GM18517 (cell line): ENCODE results near the gene ALPL.

Source experiments
- ATAC-seq: cut with Tn5 transposase; IDR thresholded peaks from one replicate; pipeline ENCODE4 v1.9.1; 2021; ENCODE audit warnings: mild to moderate bottlenecking, moderate library complexity; ENCODE audit not compliant: unreplicated experiment

Gene ALPL

DNA sequence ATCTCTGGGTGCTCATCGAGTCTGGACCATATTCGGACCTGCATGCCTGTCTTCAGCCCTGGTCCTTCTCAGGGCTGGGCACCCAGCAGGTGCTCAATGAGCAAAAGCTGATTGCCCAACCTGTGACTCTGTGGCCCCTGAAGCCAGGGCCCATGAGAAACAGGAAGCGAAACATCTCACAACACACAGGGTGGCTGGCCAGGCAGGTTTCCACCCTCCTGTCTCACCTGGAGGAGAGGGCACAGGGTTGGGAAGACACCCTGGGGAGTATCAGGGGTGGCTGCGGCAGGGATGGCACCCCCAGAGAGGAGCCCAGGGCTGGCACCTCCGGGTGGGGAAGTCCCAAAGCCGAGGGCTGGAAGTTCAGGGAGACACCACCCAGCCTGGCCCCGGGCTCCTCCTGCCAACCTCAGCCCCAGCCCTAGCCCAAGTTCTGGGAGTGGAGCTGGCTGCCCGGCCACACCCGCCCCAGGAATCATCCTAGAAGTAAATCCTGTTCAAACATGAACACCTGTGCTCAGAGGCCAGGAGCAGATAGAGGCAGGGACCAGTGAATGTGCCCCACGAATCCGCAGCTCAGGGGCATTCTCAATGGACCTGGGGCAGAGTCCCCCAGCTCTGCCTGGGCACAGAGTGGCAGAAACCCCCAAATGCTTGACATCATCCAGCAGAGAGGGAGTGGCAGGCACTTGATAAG is 105.3 kb downstream of the ALPL start:
- ATAC-seq = no peak

DNA sequence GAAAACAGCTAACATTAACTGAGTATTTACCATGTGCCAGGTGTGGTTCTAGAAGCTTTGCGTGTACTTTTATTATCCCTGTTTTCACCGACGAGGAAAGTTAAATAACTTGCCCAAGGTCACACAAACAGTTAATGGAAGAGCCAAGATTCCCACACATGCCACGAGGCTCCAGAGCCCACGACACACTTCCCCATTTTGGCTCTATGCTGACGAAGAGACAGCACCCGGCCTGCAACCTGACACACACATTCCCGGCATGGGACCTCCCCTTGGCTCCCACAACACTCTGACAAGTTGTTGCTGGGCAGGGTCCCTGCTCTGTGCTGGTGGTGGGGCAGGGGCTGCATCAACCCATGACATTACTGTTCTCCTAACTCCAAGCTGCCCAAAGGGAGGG is 107.1 kb downstream of the ALPL start:
- ATAC-seq = no peak

DNA sequence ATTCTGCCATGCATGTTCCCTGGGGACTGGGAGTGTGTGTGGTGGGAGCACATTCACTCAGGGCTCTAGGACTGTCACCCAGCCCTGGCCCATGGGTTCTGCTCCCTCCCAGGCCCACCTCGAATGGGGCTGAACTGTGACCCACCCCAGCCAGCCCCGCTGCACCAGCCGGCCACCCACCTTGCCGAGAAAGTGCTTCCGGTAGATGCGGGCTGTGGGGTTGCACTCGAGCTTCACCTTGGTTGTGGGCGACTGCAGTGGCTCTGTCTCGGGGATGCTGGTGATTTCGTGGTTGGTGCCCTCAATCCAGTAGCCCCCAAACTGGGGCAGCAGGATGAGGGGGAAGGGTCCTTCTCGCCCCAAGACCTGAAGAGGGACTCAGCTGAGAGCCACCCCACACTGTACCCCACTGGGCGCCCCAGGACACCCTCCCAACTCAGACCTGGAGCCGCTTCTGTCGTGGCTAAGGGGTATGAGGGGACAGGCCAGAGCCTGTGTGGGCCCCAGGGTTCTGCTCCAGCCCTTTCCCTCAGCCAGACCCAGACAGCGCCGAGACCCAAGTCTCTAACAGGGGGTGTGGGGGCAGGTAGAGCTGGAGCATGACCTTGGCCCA is 108.0 kb downstream of the ALPL start:
- no peak for ATAC-seq

DNA sequence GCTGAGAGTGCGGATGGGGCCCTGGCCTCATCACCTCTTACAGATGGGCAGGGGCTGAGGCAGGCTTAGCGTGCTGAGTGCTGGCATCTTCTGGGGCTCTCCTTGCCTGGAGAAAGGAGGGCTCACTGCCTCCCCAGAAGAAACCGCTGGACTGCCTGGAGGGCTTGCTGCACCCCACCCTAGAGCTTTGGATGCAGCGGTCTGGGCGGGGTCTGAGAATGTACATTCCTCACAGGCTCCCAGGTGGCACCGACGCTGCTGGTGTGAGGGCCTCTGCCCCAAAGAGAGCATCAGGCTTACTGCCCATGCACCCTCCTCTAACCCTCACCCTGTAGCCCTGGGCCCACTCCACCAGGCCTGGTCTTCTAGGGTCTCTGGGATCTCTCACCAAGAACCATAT is 108.8 kb downstream of the ALPL start:
- ATAC-seq = no peak

DNA sequence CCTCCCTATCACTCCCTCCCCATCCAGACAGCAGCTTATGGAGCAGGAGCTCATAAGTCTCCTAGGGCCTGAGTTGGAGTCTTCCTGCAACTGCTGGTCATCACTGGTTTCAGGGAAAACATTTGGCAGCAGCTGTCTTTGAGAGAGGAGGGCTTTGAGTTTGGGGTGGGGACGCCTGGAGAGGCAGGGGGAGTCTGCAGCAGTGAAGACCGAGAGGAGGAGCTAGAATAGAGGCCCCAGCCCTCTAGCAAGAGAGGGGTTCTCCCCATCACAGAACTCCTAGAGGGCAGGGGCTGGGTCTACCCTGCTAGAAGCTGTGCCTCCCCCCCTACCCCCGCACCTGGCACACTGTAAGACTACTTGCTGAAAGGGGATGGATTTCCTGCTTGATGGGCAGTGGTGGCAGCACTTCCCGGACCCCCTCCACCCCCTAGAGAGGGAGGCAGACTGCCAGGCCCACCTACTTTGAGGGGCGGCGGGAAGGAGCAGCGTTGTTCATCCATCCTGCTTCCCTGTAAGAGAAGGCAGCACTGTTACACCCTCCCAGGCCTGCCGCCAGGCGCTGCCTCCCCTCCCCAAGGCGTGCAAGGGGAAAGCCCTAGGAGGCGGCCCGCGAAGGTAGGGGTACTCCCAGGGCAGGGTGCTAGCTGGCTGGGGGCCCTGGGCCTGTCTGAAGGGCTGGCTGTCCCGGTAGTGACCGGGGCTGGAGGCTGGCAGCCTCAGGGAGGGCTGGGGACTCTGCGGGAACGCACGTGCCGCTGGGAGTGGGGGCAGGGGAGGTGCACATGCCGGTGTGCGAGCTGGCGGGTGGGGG is 109.5 kb downstream of the ALPL start:
- ATAC-seq = no peak

DNA sequence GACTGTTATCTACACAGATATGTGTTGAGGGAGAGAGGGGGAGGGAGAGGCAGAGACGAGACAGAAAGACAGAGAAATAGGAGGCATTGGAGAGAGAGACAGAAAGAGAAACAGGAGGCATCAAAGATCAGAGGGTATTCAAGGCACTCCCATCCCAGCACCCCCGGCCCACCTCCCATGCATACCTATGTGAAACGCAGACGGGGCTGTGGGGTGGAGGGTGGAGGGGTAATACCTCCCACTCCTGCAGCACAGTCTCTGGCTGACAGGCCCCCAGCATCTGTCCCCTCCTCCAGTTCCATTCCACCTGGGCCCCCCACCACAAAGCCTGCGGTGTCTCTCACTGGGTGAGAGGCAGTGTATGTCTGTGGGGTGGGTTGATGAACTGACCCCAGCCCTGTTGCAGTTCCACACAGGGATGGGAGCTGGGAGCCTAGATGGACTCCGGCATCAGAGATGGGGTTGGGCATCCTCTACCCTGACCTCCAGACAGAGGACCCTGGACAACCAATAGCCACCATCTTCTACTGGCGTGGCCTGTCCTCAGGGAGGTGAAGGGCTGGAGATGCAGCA is 110.2 kb downstream of the ALPL start:
- ATAC-seq = no peak

DNA sequence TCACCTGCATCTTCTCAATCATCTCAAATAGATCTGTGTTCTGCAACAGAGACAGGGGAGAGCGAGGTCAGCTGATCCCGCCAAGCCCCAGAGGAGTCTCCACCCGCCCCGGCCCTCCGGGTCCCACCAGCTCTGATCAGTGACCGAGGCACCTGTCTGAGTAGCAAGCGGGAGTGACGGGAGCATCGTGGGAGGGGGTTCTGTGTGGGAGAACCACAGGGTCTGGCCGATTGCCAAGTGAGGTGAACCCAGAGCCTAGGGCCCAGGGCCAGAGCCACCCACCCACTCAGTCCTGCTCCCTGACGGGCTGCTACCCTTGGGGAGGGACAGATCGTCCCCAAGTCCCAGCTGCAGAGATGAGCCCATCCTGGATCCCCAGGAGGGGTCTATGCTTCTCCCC is 110.8 kb downstream of the ALPL start:
- no peak for ATAC-seq

DNA sequence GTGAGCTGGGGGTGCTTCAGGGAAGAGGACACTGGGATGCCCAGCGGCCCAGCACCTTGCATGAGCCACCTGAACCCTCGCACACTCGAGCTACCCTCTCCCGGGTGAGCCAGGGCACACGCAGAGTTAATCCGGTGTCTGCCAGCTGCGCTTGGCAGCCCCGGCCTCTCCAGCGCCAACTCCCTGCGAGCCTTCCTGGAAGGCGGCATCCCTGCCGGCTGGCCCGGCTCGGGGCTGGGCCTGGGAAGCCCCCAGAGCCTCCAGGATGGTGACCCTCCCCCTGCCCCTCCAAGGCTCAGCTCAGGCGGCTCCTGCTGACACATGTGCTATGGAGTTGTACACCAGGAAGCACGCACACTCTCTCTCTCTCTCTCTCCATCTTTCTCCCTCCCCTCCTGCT is 111.3 kb downstream of the ALPL start:
- ATAC-seq = no peak

DNA sequence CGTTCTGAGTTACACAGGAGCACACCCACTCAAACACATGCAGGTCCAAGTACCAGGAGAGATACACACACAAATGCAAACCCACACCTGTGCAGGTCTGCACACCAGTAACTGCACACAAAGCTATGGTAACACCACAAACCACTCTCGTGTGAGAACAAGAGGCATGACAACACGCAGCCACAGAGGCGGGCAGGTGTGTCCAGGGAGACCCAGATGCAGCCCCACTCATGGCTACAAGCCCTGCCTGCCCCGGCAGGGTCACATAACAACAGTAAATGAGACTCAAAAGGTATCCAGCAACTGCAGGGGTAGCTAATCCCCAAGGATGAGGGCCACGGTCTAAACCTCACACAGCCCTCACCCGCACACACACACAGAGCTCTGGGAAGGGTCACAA is 111.8 kb downstream of the ALPL start:
- no peak for ATAC-seq

DNA sequence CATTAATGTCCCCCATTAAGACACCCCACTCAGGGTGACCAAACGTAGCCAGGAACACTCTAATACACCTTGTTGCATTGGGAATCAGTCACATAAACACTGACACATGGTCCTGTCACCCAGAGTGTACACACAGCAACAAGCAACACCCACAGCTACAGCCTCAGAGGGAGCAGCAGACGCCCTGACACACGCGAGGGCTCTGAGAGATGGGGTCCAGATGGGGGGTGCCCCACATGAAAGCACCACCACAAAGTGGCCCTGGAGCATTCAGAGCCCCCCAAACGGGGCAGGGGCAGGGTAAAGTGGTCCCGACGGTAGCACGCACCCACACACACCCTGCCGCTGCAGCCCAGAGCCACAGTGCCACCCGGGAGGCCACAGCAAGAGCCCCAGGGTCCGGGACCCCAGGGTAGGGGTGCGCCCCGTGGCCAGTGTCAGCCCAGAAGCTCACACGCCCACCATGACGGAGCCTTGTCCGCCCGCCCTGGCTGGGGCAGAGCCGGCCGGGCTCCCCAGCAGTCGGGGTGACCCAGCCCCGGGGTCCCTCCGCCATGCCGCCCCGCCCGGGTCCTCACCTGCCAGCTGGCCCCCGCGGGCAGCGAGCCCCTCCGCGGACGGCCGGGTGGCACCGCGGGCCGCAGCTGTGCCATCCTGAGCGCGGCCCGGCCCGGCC is 112.7 kb downstream of the ALPL start:
- no peak for ATAC-seq

DNA sequence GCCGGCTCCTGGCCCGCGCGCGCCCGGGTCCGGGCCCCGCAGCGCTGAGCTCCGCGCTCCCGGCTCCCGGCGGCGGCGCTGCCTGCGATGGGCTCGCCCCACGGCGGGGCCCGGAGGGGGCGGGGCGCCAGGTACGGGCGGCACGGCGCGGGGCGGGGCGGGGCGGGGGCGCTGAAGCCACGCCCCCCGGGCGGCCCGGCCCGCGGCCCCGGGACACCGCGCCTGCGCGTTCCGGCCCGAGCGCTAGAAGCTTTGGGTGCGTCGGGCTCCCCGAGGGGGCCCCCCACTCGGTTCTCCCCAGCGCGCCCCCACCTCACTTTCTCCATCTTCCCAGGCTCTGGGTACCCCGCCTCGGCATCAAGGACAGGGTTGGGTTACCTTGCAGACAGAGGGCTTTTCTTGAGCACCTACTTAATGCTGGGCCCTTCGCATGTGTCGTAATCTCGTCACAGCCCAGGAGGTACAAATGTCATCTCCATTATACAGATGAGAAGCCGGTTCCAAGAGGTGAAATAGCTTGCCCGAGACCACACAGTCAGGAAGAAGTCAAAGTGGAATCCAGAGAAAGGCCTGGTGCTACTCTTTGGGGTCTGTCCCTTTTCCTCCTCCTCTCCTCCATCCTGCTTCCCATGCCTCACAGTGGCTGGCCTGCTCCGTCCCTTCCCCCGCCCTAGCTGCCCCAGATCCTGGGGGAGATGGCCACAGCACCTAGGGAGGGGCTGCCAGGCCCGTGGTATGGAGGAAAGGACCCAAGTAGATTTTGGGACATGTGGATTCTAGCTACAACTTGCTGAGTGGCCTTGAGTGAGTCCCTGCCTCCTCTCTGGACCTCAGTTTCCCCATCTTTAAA is 113.5 kb downstream of the ALPL start:
- ATAC-seq = no peak

DNA sequence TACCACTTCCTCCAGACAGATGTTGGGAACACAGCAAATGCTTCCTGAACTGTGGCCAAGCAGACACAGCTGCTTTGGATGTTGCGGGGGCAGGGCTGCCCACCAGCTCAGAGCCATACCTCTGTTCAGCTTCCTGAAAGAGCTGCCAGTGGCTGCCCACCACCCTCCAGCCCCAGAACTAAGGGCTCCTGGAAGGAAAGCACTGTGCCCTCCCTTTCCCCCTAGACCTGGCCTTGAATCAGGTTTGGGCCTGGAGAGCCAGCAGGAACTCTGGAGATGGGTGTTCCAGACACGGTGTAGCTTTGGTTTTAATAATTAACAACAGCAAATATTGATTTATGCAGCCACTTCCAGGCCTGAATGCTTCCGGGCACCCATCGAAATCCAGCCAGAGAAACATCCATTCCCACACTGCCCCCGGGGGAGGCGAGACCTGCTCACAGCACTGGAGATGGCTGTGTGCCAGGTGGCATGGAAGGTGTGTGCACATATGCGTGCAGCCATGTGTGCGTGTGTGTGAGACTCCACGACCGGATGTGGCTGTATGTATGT is 114.3 kb downstream of the ALPL start:
- no peak for ATAC-seq

DNA sequence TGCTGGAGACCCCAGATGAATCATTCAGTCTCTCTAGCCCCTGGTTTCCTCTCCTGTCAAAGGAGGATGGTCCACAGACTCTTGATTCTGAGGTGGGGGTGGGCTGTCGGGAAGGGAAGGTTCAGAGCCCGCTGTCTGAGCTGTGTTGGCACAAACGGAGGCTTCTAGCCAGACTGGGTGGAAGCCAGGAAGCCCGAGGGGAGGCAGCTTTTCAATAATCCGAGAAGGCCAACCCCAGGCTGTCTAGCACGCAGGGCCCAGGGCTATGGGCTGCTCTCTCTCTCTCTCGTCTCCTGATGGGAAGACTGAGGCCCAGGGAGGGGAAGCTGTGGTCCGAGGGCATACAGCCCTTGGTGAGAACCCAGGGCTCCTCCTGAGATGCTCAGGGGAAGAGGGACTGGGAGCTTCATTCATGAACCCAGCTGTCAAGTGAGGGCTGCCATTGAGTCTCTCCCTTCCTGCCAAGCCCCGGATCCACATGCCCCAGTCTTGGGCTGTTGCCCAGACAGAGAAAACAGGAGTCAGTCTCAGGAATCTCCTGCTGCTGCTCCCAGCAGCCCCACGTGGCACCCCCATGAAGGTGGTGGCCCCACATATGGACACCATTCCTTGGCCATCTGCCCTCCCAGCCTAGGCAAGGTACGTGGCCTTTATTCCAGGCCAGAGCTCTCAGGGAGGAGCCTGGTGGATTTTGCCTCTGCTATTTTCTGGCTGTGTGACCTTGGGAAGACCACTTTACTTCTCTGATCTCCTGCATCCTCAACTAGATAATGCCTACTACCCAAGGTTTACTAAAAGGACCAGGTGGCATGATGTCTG is 115.6 kb downstream of the ALPL start:
- ATAC-seq = no peak

DNA sequence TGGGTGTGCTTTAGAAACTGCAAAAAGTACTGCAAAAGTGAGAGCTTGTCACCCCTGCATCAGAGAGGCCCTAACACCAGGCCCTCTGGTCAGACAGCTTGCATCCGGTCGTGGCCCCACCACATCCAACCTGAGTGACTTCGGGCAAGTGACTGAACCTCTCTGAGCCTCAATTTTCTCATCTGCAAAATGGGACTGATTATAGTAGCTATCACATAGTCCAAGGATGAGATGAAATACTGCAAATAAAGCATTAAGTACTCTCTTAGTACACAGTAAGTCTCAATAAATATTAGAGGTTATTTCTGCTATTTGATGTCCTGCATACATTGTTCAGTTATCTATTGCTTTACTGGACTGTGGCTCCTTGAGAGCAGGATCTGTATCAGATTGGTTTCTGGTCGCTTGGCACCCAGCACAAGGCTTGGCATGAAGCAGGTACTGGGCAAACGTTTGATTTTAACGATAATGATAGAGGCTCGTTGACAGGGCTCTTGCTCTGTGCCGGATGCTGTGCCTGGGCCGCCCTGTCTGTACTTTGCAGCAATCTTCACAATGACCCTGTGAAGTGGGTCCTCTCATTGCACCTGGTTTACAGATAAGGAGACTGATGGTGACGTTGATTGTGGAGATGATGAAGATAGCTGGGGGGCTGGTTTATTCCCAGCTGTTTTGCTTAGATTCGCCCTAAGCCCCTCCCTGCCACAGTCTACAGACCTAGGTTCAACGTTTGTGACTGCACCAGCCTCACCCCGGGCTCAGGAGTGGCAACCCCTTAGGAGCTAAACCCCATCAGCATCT is 116.4 kb downstream of the ALPL start:
- no peak for ATAC-seq

DNA sequence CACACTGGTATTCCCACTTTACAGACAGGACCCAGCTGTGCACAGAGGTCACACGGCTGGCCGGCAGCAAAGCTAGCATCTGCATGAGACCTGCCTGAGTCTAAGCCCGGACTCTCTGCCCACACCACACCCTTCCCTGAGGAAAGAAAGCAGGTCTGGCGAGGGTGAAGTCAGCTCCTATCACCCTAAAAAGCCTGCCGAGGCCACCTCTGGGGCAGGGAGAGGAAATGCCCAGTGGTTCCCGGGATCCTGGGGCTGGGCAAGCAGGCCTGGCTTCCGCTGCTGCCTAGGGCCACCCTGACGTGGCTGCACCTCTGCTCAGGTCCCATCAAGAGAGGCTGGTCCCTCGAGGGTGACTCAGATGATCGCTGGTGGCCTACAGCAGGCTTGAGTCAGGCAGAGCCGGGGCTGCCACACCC is 117.7 kb downstream of the ALPL start:
- no peak for ATAC-seq
